Left ventricle myocardium inferior (tissue), 1 donor: Measurements from ENCODE around the gene TERT. TPM values are rescaled to one million over a fixed set of nuclear protein-coding genes. Genes with fewer than 3 reads are reported as not detected.

Experiments used
- DNase-seq: peaks from one replicate; pipeline ENCODE4 v3.0.0-alpha.2; 2020
- H3K27ac ChIP-seq: fragments of 200-600 bp; replicated peaks from 2 replicates; pipeline ENCODE4 v1.8.0; 2021
- H3K27me3 ChIP-seq: fragments of 200-600 bp; 2 replicates; pipeline ENCODE4 v1.8.0; 2021; ENCODE audit warnings: low read depth
- H3K36me3 ChIP-seq: fragments of 200-600 bp; 2 replicates; pipeline ENCODE4 v1.8.0; 2021
- H3K4me1 ChIP-seq: fragments of 200-600 bp; 2 replicates; pipeline ENCODE4 v1.8.0; 2021
- H3K4me3 ChIP-seq: fragments of 200-600 bp; 2 replicates; pipeline ENCODE4 v1.8.0; 2021; ENCODE audit warnings: mild to moderate bottlenecking, moderate library complexity
- H3K9me3 ChIP-seq: fragments of 200-600 bp; replicated peaks from 2 replicates; pipeline ENCODE4 v1.8.0; 2021
- intact Hi-C: fragments of 100-400 bp; cut with micrococcal nuclease; formaldehyde crosslinking; loops from one replicate; pipeline ENCODE4 v1.11.0; 2022
- total RNA-seq: library from RNA; stranded (reverse); fragmentation: NEBNext Ultra II Directional; extraction: Animal tissue kit (Norgen Biotek cat#: 25700); gene quantifications from one replicate; pipeline ENCODE4 v1.2.1, GENCODE V29; 2021
- TF ChIP-seq, protein P1 (sequence below): fragments of 200-600 bp; IDR thresholded peaks from 2 replicates; pipeline ENCODE4 v1.8.0; 2021; ENCODE audit warnings: antibody characterized with exemption, mild to moderate bottlenecking, borderline replicate concordance
- donor health status: DM: no; HTN: yes; CAD: no; lungs with severe emphysema.

The TERT gene
- total RNA-seq, 1 donor from 2014 or later: not detected

DNA sequence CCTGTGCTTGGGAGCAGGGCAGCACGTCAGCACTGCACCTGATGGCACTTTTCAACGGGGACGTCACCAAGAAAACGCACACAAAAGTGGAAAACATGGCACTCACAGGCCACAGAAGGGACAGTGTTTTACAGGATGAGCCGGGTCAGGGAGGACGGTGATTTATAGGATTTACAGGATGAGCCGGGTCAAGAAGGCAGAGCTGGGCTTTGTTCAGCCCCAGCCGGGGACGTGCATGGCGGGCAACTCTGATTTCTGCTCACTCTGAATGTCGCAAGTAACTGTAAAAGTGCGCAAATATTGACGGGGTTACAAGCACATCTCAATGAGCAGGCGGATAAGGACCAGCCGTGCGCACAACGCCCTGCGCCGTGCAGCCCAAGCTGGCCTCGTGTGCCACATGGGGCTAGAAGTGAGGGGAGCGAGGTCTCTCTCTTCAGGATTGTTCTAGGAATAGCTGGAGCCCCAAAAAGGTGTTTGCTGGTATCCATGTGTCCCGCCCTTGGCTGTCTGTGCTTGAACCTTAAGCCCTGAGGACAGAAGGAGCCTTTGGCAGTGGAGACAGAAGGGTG is 53.3 kb downstream of the TERT start:
- H3K4me1 ChIP-seq: no peaks in the 10 kb centered on the region
- TF ChIP-seq, protein P1, sequence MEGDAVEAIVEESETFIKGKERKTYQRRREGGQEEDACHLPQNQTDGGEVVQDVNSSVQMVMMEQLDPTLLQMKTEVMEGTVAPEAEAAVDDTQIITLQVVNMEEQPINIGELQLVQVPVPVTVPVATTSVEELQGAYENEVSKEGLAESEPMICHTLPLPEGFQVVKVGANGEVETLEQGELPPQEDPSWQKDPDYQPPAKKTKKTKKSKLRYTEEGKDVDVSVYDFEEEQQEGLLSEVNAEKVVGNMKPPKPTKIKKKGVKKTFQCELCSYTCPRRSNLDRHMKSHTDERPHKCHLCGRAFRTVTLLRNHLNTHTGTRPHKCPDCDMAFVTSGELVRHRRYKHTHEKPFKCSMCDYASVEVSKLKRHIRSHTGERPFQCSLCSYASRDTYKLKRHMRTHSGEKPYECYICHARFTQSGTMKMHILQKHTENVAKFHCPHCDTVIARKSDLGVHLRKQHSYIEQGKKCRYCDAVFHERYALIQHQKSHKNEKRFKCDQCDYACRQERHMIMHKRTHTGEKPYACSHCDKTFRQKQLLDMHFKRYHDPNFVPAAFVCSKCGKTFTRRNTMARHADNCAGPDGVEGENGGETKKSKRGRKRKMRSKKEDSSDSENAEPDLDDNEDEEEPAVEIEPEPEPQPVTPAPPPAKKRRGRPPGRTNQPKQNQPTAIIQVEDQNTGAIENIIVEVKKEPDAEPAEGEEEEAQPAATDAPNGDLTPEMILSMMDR: no peak

DNA sequence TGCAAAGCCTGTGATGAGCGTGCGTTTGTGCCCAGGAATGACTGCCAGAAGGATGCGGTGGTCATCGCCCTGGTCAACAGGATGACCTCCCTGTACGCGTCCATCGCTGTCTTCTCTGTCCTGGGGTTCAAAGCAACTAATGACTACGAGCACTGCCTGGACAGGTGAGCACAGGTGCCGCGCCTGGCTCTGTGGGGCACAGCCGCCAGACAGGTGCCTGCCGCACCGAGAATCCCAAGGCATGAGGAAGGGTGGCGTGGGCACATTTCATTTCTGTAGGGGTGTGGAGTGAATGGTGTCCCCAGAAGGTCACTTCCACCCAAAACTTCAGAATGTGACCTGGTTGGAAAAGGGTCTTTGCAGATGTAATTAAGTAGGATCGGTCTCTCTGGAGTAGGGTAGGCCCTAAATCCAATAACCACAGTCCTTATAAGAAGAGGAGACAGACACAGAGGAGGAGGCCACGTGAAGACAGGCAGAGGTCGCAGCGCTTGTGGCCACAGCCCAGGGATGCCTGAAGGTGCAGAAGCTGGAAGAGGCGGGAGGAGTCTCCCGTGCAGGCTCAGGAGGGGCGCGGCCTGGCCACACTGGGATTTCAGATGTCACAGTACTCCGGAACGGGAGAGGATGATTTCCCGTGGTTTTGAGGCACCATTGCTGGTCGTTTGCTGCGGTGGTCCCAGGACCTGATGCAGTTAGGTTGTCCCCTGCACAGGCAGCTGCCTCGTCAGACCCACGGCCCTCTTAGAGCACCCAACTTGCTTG is 54.2 kb downstream of the TERT start:
- Histone ChIP-seq H3K27me3 (peaks cover 50% of the 10 kb centered on the region), H3K9me3 (peaks cover 11% of the 10 kb centered on the region), H3K36me3 (no peaks in the 10 kb centered on the region), H3K4me1 (no peaks in the 10 kb centered on the region), H3K4me3 (no peak overlapping the region), H3K27ac (no peak overlapping the region)
- TF ChIP-seq, protein P1: no peak
- DNase-seq: no peak
- intact Hi-C loops: no loop called here

More for the DNA sequence above, 53.3 kb downstream of the TERT start:
- DNase-seq: no peak
- Histone ChIP-seq H3K4me3 (no peak overlapping the region), H3K9me3 (peaks cover 2% of the 10 kb centered on the region), H3K27ac (no peak overlapping the region), H3K36me3 (no peaks in the 10 kb centered on the region), H3K27me3 (peaks cover 55% of the 10 kb centered on the region)
- intact Hi-C loops: no loop called here

DNA sequence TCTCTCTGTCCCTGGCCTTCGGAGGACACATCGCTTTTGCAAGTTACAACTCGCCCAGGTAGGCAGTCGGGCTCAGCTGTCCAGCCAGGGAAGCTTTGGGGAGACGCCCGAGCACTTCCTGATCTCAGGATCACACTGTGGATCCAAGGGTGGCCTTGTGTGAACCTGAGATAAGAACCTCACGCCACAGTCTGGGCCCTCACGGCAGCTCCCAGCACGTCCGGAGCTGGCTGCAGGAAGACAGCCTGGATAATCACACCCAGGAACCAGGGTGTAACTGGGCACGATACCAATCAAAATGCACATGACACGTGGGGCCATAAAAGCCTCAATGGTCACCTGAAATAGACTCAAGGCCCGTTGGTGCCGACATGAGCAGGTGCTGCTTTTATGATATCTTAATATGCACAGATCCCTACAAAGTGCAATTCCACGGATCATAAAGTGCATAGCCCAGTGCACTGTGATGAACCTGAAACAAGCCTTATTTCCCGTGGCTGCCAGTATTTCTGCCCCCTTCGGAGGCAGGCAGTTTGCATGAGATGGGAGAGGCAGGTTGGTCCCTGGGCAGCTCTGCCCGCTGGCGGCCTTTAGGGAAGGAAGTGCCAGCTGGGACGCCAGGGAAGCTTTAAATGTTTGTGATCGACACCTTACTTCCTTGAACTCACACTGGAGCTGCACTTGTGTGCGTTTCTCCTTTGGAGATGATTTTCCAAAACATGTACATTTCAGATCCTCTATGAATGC is 55.2 kb downstream of the TERT start:
- Histone ChIP-seq H3K27me3 (peaks cover 49% of the 10 kb centered on the region), H3K9me3 (peaks cover 21% of the 10 kb centered on the region), H3K4me3 (no peak overlapping the region), H3K4me1 (no peaks in the 10 kb centered on the region), H3K27ac (no peak overlapping the region), H3K36me3 (no peaks in the 10 kb centered on the region)
- intact Hi-C loops: no loop called here
- TF ChIP-seq, protein P1: no peak
- no peak for DNase-seq

- peaks cover 41% of the 10 kb centered on the region for H3K27me3 ChIP-seq
- intact Hi-C loops: no loop called here
- H3K27ac ChIP-seq: no peak overlapping the region
- no peak for DNase-seq
- H3K36me3 ChIP-seq: no peaks in the 10 kb centered on the region
- no peak overlapping the region for H3K4me3 ChIP-seq
- H3K9me3 ChIP-seq: peaks cover 24% of the 10 kb centered on the region
- H3K4me1 ChIP-seq: no peaks in the 10 kb centered on the region
- TF ChIP-seq, protein P1: no peak
These were observed 59.0 kb downstream of the TERT start for GRCh38 chr5:1235838-1236237.

DNA sequence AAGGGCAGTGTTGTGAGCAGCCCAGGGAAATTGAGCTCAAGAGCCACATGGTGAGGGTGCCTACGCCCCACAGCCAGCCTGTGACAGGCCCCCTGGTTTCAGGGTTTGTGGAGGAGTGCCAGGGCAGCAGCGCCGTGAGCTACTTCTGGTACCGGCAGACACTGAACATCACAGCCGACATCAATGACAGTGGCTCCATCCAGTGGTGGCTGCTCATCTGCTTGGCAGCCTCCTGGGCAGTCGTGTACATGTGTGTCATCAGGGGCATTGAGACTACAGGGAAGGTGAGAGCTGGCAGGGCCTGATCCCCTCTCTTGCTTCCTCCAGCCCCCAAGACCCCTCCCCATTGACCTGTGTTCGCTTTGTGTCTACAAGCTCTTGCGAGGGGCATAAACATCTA is 59.5 kb downstream of the TERT start:
- intact Hi-C loops: no loop called here
- no peak for DNase-seq

More for the DNA sequence above, 59.5 kb downstream of the TERT start:
- peaks cover 24% of the 10 kb centered on the region for H3K9me3 ChIP-seq
- H3K36me3 ChIP-seq: no peaks in the 10 kb centered on the region
- no peaks in the 10 kb centered on the region for H3K4me1 ChIP-seq
- H3K27me3 ChIP-seq: peaks cover 46% of the 10 kb centered on the region
- TF ChIP-seq, protein P1: no peak
- no peak overlapping the region for H3K27ac ChIP-seq
- H3K4me3 ChIP-seq: no peak overlapping the region
